DND-41 (cell line): Measurements from ENCODE around the gene HOXC10.

ENCODE experiments used
- CTCF ChIP-seq: IDR thresholded peaks from 2 replicates; pipeline ENCODE4 v1.5.1; 2012; ENCODE audit warnings: borderline replicate concordance, low read length, moderate library complexity, mild to moderate bottlenecking; ENCODE audit not compliant: poor library complexity, severe bottlenecking; ENCODE audit errors: extremely low read depth
- EZH2 ChIP-seq: IDR thresholded peaks from 3 replicates; pipeline ENCODE4 v1.6.1; 2012; ENCODE audit warnings: borderline replicate concordance, low read depth, mild to moderate bottlenecking, moderate library complexity, low read length, inconsistent platforms; ENCODE audit not compliant: severe bottlenecking

- TF ChIP-seq EZH2 (no peak), CTCF (no peak)
These were observed 44.8 kb downstream of the HOXC10 start for GRCh38 chr12:54029529-54030441.
